Medulla oblongata (tissue), 1 donor: ENCODE measurements around the gene DCDC2B.
"Not testable (repeated sequence)": the region's sequence is repeated elsewhere in the genome, so short reads cannot be mapped to it uniquely, and the experiment has no call there.

Experiments
- DNase-seq: peaks from one replicate; pipeline ENCODE4 v3.0.0-alpha.2; 2015; ENCODE audit errors: extremely low spot score

Gene DCDC2B

DNA sequence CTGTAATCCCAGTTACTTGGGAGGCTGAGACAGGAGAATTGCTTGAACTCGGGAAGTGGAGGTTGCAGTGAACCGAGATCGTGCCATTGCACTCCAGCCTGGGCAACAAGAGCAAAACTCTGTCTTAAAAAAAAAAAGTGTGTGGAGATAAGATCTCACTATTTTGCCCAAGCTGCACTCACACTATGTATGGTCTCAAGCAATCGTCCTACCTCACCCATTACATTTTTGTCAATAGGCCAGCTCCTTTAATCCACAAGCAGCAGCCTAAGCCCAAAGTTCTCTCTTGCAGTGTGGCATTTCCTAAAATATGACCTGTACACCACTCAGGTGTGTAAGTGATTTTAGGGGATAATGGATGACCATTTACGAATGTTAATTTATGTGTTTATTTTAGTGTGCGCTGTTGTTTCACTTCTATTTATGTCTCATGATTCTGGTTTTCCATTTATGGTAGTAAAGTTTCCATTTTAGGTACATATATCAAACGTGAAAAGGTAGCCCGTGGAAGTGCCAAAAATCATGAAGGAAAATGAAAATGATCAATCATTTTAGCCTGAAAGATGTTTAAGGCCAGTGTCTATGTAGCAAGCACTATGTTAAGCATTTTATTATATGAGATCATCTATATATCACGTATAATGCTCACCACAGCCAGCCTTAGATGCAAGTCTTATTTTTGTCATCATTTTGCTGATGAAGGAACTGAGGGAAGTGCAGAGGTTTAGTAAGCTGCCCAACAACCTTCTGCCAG lies 47.8 kb downstream of the DCDC2B start:
- no peak for DNase-seq

DNA sequence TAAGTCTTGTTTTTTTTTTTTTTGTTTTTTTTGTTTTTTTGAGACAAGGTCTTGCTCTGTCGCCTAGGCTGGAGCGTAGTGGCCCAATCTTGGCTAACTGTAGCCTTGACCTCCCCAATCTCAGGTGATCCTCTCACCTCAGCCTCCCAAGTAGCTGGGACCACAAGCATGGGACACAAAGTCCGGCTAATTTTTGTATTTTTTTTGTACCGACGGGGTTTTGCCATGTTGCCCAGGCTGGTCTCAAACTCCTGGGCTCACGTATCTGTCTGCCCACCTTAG lies 48.3 kb downstream of the DCDC2B start:
- no peak for DNase-seq

DNA sequence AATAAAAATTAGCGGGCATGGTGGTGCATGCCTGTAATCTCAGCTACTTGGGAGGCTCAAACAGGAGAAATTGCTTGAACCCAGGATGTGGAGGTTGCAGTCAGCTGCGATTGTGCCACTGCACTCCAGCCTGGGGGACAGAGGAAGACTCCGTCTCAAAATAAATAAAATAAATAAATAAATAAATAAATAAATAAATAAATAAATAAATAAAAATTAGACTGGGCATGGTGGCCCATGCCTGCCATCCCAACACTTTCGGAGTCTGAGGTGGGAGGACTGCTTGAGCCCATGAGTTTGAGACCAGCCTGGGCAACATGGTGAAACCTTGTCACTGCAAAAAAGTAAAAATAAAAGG lies 54.3 kb downstream of the DCDC2B start:
- not testable (repeated sequence) for DNase-seq

DNA sequence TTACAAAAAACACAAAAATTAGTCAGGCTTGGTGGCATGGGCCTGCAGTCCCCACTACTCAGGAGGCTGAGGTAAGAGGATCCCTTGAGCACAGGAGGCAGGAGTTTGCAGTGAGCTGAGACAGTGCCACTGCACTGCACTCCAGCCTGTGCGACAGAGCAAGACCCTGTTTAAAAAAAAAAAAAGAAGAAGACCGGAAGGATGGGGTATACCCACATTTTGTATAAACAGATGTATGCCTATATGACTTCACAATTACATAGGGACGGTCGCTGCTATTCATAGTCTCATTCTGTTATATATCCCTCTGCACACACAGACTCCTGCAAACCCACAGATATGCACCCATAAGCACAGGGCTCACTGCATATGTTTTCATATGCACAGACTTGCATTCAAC lies 54.9 kb downstream of the DCDC2B start:
- DNase-seq, result no peak
